ENCODE data around the gene ADAM12.

The ADAM12 gene

DNA sequence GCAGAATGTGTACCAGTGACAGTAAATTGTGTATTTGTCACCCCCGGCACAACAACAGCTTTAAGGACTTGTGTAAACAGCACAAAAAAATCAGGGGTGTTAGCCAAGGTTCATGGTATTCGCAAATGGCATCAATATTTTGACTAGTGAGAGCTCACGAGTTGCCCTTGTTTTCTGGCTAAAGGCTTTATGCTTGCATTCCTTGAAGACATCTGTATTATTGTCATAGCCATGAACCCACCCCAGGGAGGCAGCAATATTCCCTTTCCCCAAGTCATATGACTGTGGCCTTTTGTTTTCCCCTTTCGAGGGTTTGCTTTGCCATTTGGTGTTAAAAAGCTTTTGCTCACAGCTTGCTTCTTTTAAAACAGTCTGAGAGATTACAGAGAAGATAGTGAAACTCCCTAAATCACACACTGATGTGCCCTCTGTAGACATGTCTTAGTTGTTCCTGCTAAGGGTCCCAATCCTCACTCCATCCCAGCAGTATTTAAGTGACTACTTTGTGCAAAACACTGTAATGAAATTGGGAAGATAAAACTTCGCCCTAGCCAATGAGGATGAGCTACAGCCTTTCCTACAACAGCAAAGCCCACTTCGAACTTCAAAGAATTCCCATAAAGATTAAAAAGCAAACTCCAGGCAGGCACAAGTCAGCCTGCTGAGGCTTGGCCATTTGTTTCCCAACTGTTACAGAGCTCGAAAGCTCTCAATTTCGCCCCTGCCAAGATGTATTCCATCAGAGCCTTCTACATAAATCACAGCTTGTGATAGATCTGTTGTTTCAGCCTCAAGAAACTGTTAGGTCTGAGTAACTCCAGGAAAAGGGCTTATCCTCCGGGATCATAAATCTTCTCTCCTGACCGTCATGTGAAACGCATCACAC lies 172.3 kb downstream of the ADAM12 start:
- no peak for DNase-seq (ENCODE audit: low read depth in 2 of 2)

GRCh38 chr10:126214679-126215078 lies 173.6 kb downstream of the ADAM12 start:
- no peak for DNase-seq (ENCODE audit: low read depth in 2 of 2)

DNA sequence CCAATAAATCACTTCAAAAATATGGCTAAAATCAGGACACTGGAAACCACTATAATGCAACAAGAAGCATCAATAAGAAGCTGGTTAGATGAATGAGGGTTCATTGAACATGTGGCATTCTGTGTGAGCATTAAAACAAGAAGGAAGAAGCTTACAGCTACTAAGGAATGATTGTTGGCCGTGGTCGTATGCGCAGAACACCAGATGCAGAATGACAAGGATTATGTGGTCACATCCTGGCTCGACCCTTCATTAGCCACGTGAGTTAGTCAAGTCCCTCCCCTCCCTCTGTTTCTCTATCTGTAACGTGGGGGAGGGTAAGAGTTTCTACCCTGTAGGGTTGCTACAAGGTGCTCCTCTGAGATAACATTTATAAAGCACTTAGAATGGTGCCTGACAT lies 174.3 kb downstream of the ADAM12 start:
- no peak for DNase-seq (ENCODE audit: low read depth in 2 of 2)

DNA sequence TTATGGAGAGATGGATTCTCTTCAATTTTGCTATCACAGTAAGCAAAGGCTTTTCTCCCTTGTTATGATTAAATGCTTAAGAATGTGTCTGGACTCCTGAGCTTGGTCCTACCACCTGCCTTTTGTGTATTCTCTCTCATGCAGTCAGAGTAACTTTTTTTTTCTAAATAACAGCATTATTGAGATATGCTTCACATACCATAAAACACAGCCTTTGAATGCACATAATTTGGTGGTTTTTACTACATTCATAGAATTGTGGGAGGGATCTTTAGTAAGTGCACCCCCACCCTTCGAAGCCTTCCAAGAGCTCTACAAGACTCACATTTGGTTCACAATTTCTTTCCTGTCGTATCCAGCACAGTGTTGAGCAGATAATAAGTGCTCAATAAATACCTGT lies 175.5 kb downstream of the ADAM12 start:
- DNase-seq (ENCODE audit: low read depth in 2 of 2): no peak

DNA sequence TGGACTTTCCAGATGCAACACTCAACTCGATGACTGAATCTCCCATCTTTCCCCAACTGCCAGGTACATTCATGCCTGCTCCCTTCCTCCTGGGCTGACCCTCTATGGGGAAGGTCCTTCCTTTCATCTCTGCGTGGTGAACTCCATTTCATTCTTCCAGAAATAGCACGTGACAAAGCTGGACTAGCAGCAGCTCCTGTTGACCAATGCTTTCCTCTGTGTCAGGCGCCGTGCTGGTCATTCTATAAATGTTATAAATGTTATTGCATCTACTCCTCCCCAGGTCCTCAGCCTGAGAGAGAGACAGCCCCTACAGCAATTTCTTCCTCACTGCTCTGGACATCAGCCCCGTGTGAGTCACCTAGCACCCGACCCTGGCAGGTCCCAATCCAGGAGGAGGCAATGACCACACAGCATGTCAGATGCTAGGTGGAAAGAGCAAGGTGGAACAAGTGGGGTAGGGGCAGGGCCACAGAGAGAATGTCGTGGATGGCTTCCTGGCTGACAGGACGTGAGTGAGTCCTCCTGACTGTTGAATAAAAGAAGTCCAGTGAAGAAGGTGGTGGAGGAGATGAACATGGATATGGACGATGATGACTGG lies 178.1 kb downstream of the ADAM12 start:
- DNase-seq (ENCODE audit: low read depth in 2 of 2): no peak

DNA sequence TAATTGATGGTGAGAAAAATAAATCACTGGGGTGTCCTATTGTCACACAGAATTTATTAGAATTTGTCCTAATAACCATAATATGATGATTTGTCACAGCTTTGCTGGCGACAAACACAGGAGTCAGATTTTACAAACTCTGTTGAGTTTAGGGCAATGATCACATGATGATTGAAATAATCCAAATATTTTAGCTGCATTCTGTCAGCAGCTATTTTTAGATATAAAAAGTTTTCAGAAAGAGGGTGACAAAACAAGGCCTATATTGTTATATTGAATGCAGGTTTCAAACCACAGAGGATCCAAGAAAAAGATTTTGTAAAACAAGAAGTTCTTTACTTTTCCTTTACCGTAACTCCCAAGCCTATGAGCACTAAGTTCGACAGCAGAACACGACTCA lies 178.8 kb downstream of the ADAM12 start:
- DNase-seq (ENCODE audit: low read depth in 2 of 2): no peak

GRCh38 chr10:126208726-126209302 lies 179.5 kb downstream of the ADAM12 start:
- DNase-seq (ENCODE audit: low read depth in 2 of 2): no peak

GRCh38 chr10:126207851-126208250 lies 180.4 kb downstream of the ADAM12 start:
- no peak for DNase-seq (ENCODE audit: low read depth in 2 of 2)

DNA sequence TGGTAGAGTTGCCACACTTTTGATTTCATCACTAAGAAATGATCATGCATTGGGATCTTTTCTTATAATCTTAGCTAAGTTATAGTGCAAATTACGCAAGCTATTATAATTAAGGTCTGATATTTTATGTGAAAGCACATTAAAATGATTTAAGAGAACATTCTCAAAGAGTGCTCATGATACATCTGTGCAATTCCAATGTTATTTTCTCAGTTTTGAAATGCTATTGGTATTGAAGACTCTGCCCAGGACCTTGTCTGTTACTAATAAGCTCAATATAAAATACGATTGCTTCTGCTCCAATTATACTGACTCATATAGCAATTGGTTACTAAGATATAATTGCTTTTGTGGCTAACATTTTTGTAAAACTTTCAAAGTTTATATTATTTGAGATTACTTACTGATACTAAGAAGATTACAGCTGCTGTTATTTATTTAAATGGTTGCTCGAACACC lies 180.9 kb downstream of the ADAM12 start:
- DNase-seq (ENCODE audit: low read depth in 2 of 2): no peak

DNA sequence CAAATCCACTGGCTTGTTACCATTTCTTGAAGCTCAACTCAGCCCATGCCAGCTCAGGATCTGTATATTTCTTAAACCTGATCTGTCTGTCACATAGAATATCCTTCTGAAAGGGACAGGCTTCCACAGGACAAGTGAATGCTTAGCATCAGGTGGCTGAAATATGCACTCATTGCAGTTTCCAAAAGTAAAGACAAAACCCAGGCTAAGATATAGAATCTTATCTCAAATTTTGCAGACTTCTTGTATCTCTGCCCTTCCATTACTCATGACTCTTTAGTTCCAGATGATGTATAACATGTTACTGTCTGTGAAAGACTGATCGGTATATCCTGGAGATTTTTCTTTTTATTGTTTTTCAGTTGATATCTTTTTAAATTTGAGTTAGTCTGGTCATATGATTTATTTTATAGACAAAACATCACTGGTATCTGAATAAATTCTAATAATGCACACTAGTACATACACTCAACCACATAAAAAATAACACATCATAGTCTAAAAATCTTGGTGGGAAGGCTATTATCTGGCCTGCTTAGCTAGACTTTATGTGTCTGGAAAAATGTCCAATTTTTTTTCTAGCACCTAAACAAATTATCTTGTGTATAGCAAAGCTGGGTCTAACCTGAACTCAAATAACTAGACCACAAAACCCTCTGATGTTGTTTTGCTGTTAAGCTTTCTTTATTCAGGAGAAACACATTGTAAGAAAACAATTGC lies 182.6 kb downstream of the ADAM12 start:
- DNase-seq (ENCODE audit: low read depth in 2 of 2): no peak

DNA sequence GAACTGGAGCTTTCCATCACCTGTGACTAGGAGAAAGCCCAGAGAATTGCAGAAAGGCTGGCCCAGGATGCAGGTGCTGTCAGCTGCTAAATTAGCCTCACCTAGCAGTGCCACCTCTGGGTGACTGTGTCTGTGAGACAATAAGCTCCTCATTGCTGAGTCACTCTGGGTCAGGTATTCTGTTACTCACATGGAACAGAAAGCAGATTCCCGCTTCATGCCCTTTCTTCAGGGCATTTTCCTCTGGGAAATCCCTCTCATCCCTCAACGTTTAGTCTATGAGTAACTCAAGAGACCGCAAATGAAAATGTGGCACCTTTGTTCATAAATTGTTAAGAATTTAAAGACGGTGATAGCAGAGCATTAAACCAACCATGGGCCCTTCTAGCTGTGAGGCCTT lies 184.0 kb downstream of the ADAM12 start:
- DNase-seq (ENCODE audit: low read depth in 2 of 2): no peak

GRCh38 chr10:126203746-126204145 lies 184.5 kb downstream of the ADAM12 start:
- DNase-seq (ENCODE audit: low read depth in 2 of 2): no peak

- DNase-seq (ENCODE audit: low read depth in 2 of 2): no peak
Measured at GRCh38 chr10:126201603-126202002, 186.7 kb downstream of the ADAM12 start.

DNA sequence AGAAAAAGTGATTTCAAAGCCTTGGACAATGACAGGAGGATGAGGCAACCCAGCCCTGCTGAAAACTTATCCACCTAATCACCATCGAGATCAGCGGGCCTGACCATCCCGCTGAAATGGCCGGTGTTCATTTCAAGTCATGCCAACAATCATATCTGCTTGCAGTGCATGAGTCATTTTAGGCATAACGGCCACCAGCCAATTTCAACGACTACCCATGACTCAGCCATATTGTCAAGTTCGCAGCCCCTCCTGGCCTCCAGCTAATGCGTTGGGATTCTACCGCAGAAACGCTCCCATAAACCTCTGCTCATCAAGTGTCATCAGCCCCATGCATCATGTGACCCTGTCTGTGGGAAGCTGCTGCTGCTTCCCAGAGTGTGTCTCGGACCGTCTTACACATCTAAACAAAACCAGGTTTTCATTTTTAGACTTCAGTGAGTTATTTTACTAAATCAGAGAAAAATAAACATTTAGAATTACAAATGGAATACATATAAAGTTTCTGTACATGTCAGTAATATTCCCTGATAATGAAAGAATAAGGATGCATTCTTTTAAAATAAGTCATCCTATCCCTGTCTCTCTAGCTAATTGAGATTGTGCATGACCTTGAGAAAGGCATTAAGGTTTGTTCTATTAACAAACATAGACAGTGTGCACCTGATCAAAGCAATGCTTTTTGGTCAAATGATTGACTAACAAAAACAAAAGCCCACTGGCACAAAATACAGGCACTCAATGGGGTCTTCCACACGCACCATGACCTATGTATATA lies 188.9 kb downstream of the ADAM12 start:
- DNase-seq (ENCODE audit: low read depth in 2 of 2): no peak

- no peak for DNase-seq (ENCODE audit: low read depth in 2 of 2)
Measured at GRCh38 chr10:126198681-126199080, 189.6 kb downstream of the ADAM12 start.

DNA sequence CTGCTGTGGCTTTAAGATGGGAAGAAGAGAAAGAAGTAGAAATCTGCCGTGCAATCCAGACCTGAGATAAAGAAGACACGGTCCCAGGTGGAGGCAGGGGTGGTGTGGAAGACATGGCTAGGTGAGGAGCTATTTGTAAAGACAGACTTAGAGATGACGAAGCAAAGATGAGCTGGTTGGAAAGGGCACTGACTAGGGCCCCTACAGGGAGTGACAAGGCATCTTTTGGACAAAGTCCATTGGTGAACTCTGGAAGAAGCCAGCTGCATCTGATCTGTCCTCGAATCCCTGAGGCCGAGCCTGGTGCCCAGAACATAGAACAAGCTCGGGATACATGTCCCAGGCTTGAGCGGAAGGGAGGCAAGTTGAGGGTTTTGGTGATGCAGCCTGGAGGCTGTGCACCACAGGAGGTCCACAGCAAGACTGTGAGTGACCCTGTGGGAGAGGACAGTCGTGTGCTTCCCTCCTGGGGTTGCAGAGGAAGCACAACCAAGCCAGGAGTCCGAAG lies 191.2 kb downstream of the ADAM12 start:
- DNase-seq (ENCODE audit: low read depth in 2 of 2): no peak

GRCh38 chr10:126196281-126196680 lies 192.0 kb downstream of the ADAM12 start:
- DNase-seq (ENCODE audit: low read depth in 2 of 2): no peak

GRCh38 chr10:126191192-126191591 lies 197.1 kb downstream of the ADAM12 start:
- no peak for DNase-seq (ENCODE audit: low read depth in 2 of 2)

- no peak for DNase-seq (ENCODE audit: low read depth in 2 of 2)
Measured at GRCh38 chr10:126188679-126189200, 199.5 kb downstream of the ADAM12 start.

GRCh38 chr10:126187399-126187798 lies 200.9 kb downstream of the ADAM12 start:
- no peak for DNase-seq (ENCODE audit: low read depth in 2 of 2)

GRCh38 chr10:126186766-126187165 lies 201.5 kb downstream of the ADAM12 start:
- no peak for DNase-seq (ENCODE audit: low read depth in 2 of 2)
